Measurements from ENCODE around the gene REG3A. TPM values are rescaled to one million over a fixed set of nuclear protein-coding genes. Genes with fewer than 3 reads are reported as not detected.

The REG3A gene
- total and polyA plus RNA-seq, 2 experiments from 2014 or later = 0.30 to 0.70 TPM

DNA sequence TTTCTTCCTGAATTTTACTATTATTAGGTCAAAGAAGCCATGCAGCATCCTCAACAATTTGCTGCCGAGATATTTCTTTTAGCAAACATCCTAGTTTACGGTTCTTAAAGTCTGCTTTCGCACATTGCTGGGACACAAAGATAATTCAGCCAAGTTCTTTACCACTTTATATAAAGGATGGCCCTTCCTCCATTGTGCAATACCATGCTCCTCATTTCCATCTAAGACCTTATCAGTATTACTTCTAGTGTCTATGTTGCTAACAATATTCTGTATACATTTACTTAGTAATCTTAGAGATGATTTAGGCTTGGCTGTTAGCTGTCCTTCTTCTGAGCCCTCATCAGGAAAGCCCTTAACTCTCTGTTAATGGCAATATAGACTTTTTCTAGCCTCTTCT lies 47.3 kb downstream of the REG3A start:
- TF ChIP-seq, protein P1, sequence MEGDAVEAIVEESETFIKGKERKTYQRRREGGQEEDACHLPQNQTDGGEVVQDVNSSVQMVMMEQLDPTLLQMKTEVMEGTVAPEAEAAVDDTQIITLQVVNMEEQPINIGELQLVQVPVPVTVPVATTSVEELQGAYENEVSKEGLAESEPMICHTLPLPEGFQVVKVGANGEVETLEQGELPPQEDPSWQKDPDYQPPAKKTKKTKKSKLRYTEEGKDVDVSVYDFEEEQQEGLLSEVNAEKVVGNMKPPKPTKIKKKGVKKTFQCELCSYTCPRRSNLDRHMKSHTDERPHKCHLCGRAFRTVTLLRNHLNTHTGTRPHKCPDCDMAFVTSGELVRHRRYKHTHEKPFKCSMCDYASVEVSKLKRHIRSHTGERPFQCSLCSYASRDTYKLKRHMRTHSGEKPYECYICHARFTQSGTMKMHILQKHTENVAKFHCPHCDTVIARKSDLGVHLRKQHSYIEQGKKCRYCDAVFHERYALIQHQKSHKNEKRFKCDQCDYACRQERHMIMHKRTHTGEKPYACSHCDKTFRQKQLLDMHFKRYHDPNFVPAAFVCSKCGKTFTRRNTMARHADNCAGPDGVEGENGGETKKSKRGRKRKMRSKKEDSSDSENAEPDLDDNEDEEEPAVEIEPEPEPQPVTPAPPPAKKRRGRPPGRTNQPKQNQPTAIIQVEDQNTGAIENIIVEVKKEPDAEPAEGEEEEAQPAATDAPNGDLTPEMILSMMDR (IDR thresholded peaks at IDR 0.05; ENCODE audit: low read depth, low read length) = no peak
- Histone ChIP-seq H3K27me3 (no peaks in the 10 kb centered on the region), H3K36me3 (no peaks in the 10 kb centered on the region), H3K4me1 (ENCODE audit: low read depth) (no peaks in the 10 kb centered on the region), H3K4me3 (no peak overlapping the region), H3K9me3 (ENCODE audit: low read depth) (no peaks in the 10 kb centered on the region), H3K27ac (no peak overlapping the region)
- no peak for DNase-seq (ENCODE audit: low read depth in 1 of 2, low spot score in 1 of 2)

Other genes with a start within 250 kb of the REG3A start
- not detected in 2 replicates for gene REG3G, start 134.1 kb downstream of the REG3A start, total RNA-seq
- gene REG3G, start 134.1 kb downstream of the REG3A start, polyA plus RNA-seq = not detected in 2 replicates
- gene REG1B, start 71.8 kb downstream of the REG3A start, total RNA-seq = not detected in 2 replicates
- not detected in 2 replicates for gene REG1B, start 71.8 kb downstream of the REG3A start, polyA plus RNA-seq
- not detected in 2 replicates for gene REG1A, start 39.3 kb downstream of the REG3A start, total RNA-seq
- 1.2 and 1.3 TPM in 2 replicates for gene REG1A, start 39.3 kb downstream of the REG3A start, polyA plus RNA-seq

Data from cardiac muscle cell (in vitro differentiated cells and primary cell).